Measurements from ENCODE around the gene DGKI. TPM values are rescaled to one million over a fixed set of nuclear protein-coding genes. Genes with fewer than 3 reads are reported as not detected.

Gene DGKI
- total RNA-seq (2022; extraction: Qiagen RNA extraction) = 0.19 to 0.49 TPM (median 0.23 TPM) in 5 replicates

DNA sequence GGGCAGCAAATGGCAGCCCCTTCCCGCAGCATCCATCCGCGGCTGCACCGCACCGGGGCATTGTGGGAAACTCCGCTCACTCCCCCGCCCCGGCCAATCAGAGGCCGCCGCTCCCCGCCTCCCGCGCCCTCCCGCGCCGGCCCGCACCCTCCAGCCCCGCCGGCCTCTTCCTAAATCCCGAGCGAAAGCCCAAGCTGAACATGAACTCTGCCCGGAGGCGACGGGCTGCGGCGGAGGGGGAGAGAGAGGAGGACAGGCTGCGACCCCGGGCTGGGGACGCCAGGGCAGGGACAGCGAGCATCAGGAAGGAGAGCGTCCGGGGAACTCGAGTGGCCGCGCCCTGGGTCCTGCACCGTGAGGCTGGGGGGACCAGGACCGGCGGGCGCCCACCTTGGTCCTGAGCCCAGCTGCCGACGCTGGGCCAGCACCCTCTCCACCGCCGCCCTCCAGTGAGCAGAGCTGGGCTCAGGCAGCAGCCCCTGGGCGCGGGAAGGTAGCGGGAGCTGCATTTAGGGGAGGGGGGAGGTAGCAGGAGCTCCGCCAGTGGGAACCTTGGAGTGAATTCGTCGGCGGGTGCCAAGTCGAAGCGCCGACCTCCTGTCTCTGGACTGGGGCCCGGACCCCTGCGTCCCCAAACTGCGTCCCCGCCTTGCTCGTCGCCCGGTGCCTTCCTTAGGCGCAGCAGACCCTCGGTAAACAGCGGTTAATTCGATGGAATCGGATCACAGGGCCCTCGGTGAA lies at the start of gene DGKI:
TSS of gene DGKI (minus strand) at position 148 of the 741 bp plus-strand sequence.

GRCh38 chr7:137343281-137343841 lies 503.4 kb downstream of the DGKI start, which contains the start of gene PTN:
Gene PTN (minus strand): TSS chr7:137343733. CDS start chr7:137254973, 88,760 bp downstream.

Other genes with a start within 250 kb of the DGKI start
- 22.9 to 34.7 TPM (median 27.5 TPM) in 5 replicates for gene CREB3L2, start 155.1 kb upstream of the DGKI start, total RNA-seq (2022; extraction: Qiagen RNA extraction)
- 0.03 to 0.09 TPM (median 0.05 TPM) in 3 of 5 replicates, not detected in the others for gene AKR1D1, start 229.5 kb upstream of the DGKI start, total RNA-seq (2022; extraction: Qiagen RNA extraction)

All from A549 treated with AZD2906 at 1 μM for 4 hours (cell line).